SK-N-SH (cell line): ENCODE measurements around the gene SPACA1.

Experiments used
- CTCF ChIP-seq: fragments of 200-600 bp; sonication (generic); IDR thresholded peaks from 2 replicates; pipeline ENCODE4 v1.6.1; 2017; ENCODE audit warnings: antibody characterized with exemption, mild to moderate bottlenecking, moderate library complexity
- FOXJ3 ChIP-seq: sonication (generic); formaldehyde crosslinking; IDR thresholded peaks from 2 replicates; pipeline ENCODE4 v1.5.1; 2020; ENCODE audit warnings: mild to moderate bottlenecking, missing genetic modification reagents
- NFIC ChIP-seq: IDR thresholded peaks from 2 replicates; pipeline ENCODE4 v1.4.0; 2012; ENCODE audit warnings: borderline replicate concordance
- POLR2AphosphoS5 ChIP-seq: IDR thresholded peaks from 2 replicates; pipeline ENCODE4 v1.6.1; 2012; ENCODE audit warnings: low read depth, low read length
- SIN3A ChIP-seq: IDR thresholded peaks from 2 replicates; pipeline ENCODE4 v1.6.1; 2012; ENCODE audit warnings: low read depth, mild to moderate bottlenecking, low read length, moderate library complexity, borderline replicate concordance
- SMC3 ChIP-seq: IDR thresholded peaks from 2 replicates; pipeline ENCODE4 v1.6.1; 2012; ENCODE audit warnings: low read depth, low read length, improper control_type of control experiment
- TAF1 ChIP-seq: IDR thresholded peaks from 2 replicates; pipeline ENCODE4 v1.6.1; 2012; ENCODE audit warnings: low read depth, mild to moderate bottlenecking, low read length, moderate library complexity, borderline replicate concordance

GRCh38 chr6:88045521-88046136 lies 2.0 kb upstream of the SPACA1 start:
- TF ChIP-seq POLR2AphosphoS5 (no peak), TAF1 (no peak), SMC3 (no peak), CTCF (no peak), NFIC (no peak), SIN3A (no peak), FOXJ3 (CRISPR knock-in tag) (no peak)
